Motor neuron (in vitro differentiated cells): Measurements from ENCODE around the gene SIMC1. TPM values are rescaled to one million over a fixed set of nuclear protein-coding genes. Genes with fewer than 3 reads are reported as not detected.
"Not testable (repeated sequence)": the region's sequence is repeated elsewhere in the genome, so short reads cannot be mapped to it uniquely, and the experiment has no call there.

Experiments
- ATAC-seq, 8 experiments: fragments of 200-7000 bp; cut with Tn5 transposase; replicated peaks in 6 of 8; 2 replicates each; pipeline ENCODE4 v1.8.0; 2021; ENCODE audit warnings: mild to moderate bottlenecking in 8 of 8, moderate library complexity in 8 of 8
- H3K27ac ChIP-seq, 2 donors: fragments of 250-450 bp; sonication (Bioruptor Pico); 2 replicates each; pipeline ENCODE4 v1.9.0; 2021; ENCODE audit warnings: antibody characterized with exemption in 2 of 2, mild to moderate bottlenecking in 2 of 2, moderate library complexity in 1 of 2
- H3K4me1 ChIP-seq, 2 donors: fragments of 250-450 bp; sonication (Bioruptor Pico); replicated peaks in 1 of 2; 2 replicates each; pipeline ENCODE4 v1.6.1; 2021; ENCODE audit warnings: antibody characterized with exemption in 2 of 2, mild to moderate bottlenecking in 2 of 2, moderate library complexity in 1 of 2
- H3K4me3 ChIP-seq, 5 donors: fragments of 250-450 bp; sonication (Bioruptor Pico); 2 replicates each; pipeline ENCODE4 v1.9.0; 2021; ENCODE audit warnings: antibody characterized with exemption in 5 of 5, mild to moderate bottlenecking in 5 of 5, moderate library complexity in 4 of 5
- WGBS, 10 experiments: fragments of 450-650 bp; shearing (Covaris generic); methylation state at CpG; one replicate each; pipeline ENCODE4 v1.0.0; 2022; 5-methylcytosine and 5-hydroxymethylcytosine counted together
- in situ Hi-C, 9 experiments: fragments of 400-800 bp; cut with MboI; loops; one replicate each; pipeline ENCODE4 v1.15.0; 2021; ENCODE audit warnings: low sequenced_read_pairs in 9 of 9, low pct_unique_long_range_greater_than_20kb in 2 of 9; ENCODE audit not compliant: unreplicated experiment in 9 of 9
- total RNA-seq, 8 experiments: library from RNA; unstranded; fragments of 300-600 nt; gene quantifications; 2 replicates each; pipeline versions ENCODE4 v1.2.3 to v1.2.4, GENCODE V29; 2022

The SIMC1 gene
- total RNA-seq, 8 experiments from 2014 or later: 6.3 to 44.4 (median 18.5) TPM

- H3K4me3 ChIP-seq, H3K27ac ChIP-seq, in situ Hi-C loops, H3K4me1 ChIP-seq, ATAC-seq: not testable (repeated sequence)
- no CpG with 5 or more reads among the region's 1 CpG for WGBS, 10 experiments
Measured at GRCh38 chr5:176266448-176266847, 28.2 kb downstream of the SIMC1 start.

- H3K4me1 ChIP-seq, in situ Hi-C loops, ATAC-seq, H3K4me3 ChIP-seq, H3K27ac ChIP-seq: not testable (repeated sequence)
Measured at GRCh38 chr5:176289018-176289417, 50.8 kb downstream of the SIMC1 start.

GRCh38 chr5:176290057-176290840, 52.0 kb downstream of the SIMC1 start:
- H3K4me1 ChIP-seq, H3K27ac ChIP-seq, ATAC-seq, H3K4me3 ChIP-seq, in situ Hi-C loops: not testable (repeated sequence)
- 90% methylated on average over 2 of the region's 14 CpGs; no CpG with 5 or more reads in 9 of the 10 experiments for WGBS, 10 experiments

- in situ Hi-C loops, H3K4me3 ChIP-seq, ATAC-seq, H3K4me1 ChIP-seq, H3K27ac ChIP-seq: not testable (repeated sequence)
- no CpG with 5 or more reads among the region's 31 CpGs for WGBS, 10 experiments
Measured at GRCh38 chr5:176305356-176305755, 67.1 kb downstream of the SIMC1 start.

- in situ Hi-C loops: no loop called here
- ATAC-seq: no peak
- Histone ChIP-seq H3K4me3 (no peak overlapping the region), H3K4me1 (no peaks in the 10 kb centered on the region), H3K27ac (no peak overlapping the region)
- WGBS, 10 experiments: 80 to 100% (median 89%) methylated on average over 2 to 7 of the region's 7 CpGs
Measured at GRCh38 chr5:176317534-176318374, 79.5 kb downstream of the SIMC1 start.

- no peaks in the 10 kb centered on the region for H3K4me1 ChIP-seq
- ATAC-seq: no peak
- in situ Hi-C loops: no loop called here
- WGBS, 10 experiments: 80 to 100% (median 92%) methylated on average over 1 to 9 of the region's 9 CpGs
- no peak overlapping the region for H3K4me3 ChIP-seq
- H3K27ac ChIP-seq: no peak overlapping the region
Measured at GRCh38 chr5:176319827-176320554, 81.8 kb downstream of the SIMC1 start.

GRCh38 chr5:176320577-176320976, 82.4 kb downstream of the SIMC1 start:
- 90 to 100% (median 96%) methylated on average over 1 to 3 of the region's 3 CpGs; no CpG with 5 or more reads in 2 of the 10 experiments for WGBS, 10 experiments
- H3K4me1 ChIP-seq: no peaks in the 10 kb centered on the region
- in situ Hi-C loops: no loop called here
- no peak for ATAC-seq
- H3K27ac ChIP-seq: no peak overlapping the region
- H3K4me3 ChIP-seq: no peak overlapping the region

GRCh38 chr5:176334031-176334770, 96.0 kb downstream of the SIMC1 start:
- no peaks in the 10 kb centered on the region for H3K4me1 ChIP-seq
- no peak for ATAC-seq
- H3K27ac ChIP-seq: no peak overlapping the region
- in situ Hi-C loops: no loop called here
- H3K4me3 ChIP-seq: no peak overlapping the region

- no peak for ATAC-seq
- in situ Hi-C loops: no loop called here
Measured at GRCh38 chr5:176337913-176338312, 99.7 kb downstream of the SIMC1 start.

GRCh38 chr5:176339304-176339703, 101.1 kb downstream of the SIMC1 start:
- ATAC-seq: no peak
- Histone ChIP-seq H3K4me1 (no peaks in the 10 kb centered on the region), H3K4me3 (no peak overlapping the region), H3K27ac (no peak overlapping the region)
- in situ Hi-C loops: no loop called here
- WGBS, 10 experiments: 80 to 100% (median 89%) methylated on average over 1 to 5 of the region's 5 CpGs; no CpG with 5 or more reads in 1 of the 10 experiments

More at GRCh38 chr5:176337913-176338312, 99.7 kb downstream of the SIMC1 start:
- Histone ChIP-seq H3K4me3 (no peak overlapping the region), H3K27ac (no peak overlapping the region), H3K4me1 (no peaks in the 10 kb centered on the region)
- 57 to 100% (median 83%) methylated on average over 1 of the region's 1 CpG; no CpG with 5 or more reads in 3 of the 10 experiments for WGBS, 10 experiments

GRCh38 chr5:176341325-176342157, 103.3 kb downstream of the SIMC1 start:
- no peak overlapping the region for H3K4me3 ChIP-seq
- H3K4me1 ChIP-seq: no peaks in the 10 kb centered on the region
- no peak for ATAC-seq
- in situ Hi-C loops: no loop called here
- H3K27ac ChIP-seq: no peak overlapping the region
- WGBS, 10 experiments: 25 to 100% (median 80%) methylated on average over 1 to 2 of the region's 2 CpGs; no CpG with 5 or more reads in 1 of the 10 experiments

GRCh38 chr5:176342158-176342483, 103.9 kb downstream of the SIMC1 start:
- in situ Hi-C loops: no loop called here
- no peaks in the 10 kb centered on the region for H3K4me1 ChIP-seq
- no peak overlapping the region for H3K27ac ChIP-seq
- no peak for ATAC-seq
- 75 to 100% (median 100%) methylated on average over 1 of the region's 1 CpG; no CpG with 5 or more reads in 1 of the 10 experiments for WGBS, 10 experiments
- H3K4me3 ChIP-seq: no peak overlapping the region
